A549 (cell line): ENCODE measurements around the gene MVB12B.

Experiments used
- TP53 ChIP-seq: fragments of 250-450 bp; sonication (Bioruptor Pico); IDR thresholded peaks from 2 replicates; pipeline ENCODE4 v1.5.0; 2021; ENCODE audit warnings: mild to moderate bottlenecking, moderate library complexity
- TF ChIP-seq, protein P1 (sequence below): fragments of >200 bp; sonication (Bioruptor Twin); formaldehyde crosslinking; IDR thresholded peaks from 3 replicates; pipeline ENCODE4 v1.5.1; 2016

DNA sequence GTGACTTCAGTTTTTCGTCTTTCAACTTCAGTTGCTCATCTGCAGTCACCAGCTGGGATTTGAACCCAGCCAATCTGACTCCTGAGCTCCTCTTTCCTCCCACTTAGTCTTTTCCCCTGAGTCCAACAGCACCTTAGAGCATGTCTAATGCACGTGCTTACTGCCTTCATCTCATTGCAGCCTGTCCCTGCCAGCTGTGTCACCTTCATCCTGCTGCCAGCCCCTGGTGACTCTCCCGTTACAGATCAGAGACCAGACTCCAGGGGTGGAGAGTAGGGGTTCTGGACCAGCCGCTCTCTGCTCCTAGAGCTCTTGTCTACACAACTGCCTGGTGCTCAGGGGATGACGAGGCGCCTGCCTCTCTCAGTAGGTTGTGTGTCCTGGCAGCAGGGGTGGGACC lies 154.2 kb downstream of the MVB12B start:
- no peak for TF ChIP-seq TP53 (CRISPR knock-in tag)
- TF ChIP-seq, protein P1, sequence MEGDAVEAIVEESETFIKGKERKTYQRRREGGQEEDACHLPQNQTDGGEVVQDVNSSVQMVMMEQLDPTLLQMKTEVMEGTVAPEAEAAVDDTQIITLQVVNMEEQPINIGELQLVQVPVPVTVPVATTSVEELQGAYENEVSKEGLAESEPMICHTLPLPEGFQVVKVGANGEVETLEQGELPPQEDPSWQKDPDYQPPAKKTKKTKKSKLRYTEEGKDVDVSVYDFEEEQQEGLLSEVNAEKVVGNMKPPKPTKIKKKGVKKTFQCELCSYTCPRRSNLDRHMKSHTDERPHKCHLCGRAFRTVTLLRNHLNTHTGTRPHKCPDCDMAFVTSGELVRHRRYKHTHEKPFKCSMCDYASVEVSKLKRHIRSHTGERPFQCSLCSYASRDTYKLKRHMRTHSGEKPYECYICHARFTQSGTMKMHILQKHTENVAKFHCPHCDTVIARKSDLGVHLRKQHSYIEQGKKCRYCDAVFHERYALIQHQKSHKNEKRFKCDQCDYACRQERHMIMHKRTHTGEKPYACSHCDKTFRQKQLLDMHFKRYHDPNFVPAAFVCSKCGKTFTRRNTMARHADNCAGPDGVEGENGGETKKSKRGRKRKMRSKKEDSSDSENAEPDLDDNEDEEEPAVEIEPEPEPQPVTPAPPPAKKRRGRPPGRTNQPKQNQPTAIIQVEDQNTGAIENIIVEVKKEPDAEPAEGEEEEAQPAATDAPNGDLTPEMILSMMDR, result no peak
